Epithelial cell of proximal tubule (primary cell): ENCODE results near the gene OR9A2. TPM values are rescaled to one million over a fixed set of nuclear protein-coding genes. Genes with fewer than 3 reads are reported as not detected.

Source experiments
- DNase-seq: peaks from one replicate; pipeline ENCODE4 v3.0.0-alpha.2; 2011; ENCODE audit warnings: low read depth
- H3K4me3 ChIP-seq: 2 replicates; pipeline ENCODE4 v1.5.1; 2011; ENCODE audit warnings: low read depth, mild to moderate bottlenecking, low read length
- CTCF ChIP-seq: conservative IDR thresholded peaks from 2 replicates; pipeline ENCODE4 v1.5.1; 2012; ENCODE audit warnings: low read depth, mild to moderate bottlenecking, low read length
- total RNA-seq: library from RNA; depleted of rRNA; stranded (reverse); fragments of >200 nt; gene quantifications from 2 replicates; pipeline ENCODE4 v1.2.3, GENCODE V29; 2015

Gene OR9A2
- total RNA-seq, 1 donor from 2014 or later = 0.17 TPM

- DNase-seq = no peak
- TF ChIP-seq CTCF = no peak
- no peak overlapping the region for H3K4me3 ChIP-seq
Observed at GRCh38 chr7:143025371-143025770, 1.6 kb downstream of the OR9A2 start.

GRCh38 chr7:143023047-143023446 is 3.9 kb downstream of the OR9A2 start:
- TF ChIP-seq CTCF = no peak
- DNase-seq = no peak
- H3K4me3 ChIP-seq = no peak overlapping the region

- TF ChIP-seq CTCF = no peak
- DNase-seq = no peak
Observed at GRCh38 chr7:143018931-143019330, 8.0 kb downstream of the OR9A2 start.

GRCh38 chr7:143016996-143017395 is 9.9 kb downstream of the OR9A2 start:
- no peak overlapping the region for H3K4me3 ChIP-seq
- DNase-seq = no peak
- TF ChIP-seq CTCF = no peak

More at GRCh38 chr7:143018931-143019330, 8.0 kb downstream of the OR9A2 start:
- H3K4me3 ChIP-seq = no peak overlapping the region

- TF ChIP-seq CTCF = no peak
- DNase-seq = no peak
- H3K4me3 ChIP-seq = no peak overlapping the region
Observed at GRCh38 chr7:143015926-143016490, 10.9 kb downstream of the OR9A2 start.

GRCh38 chr7:143015084-143015483 is 11.8 kb downstream of the OR9A2 start:
- TF ChIP-seq CTCF = no peak
- H3K4me3 ChIP-seq = no peak overlapping the region
- DNase-seq = no peak

GRCh38 chr7:143013893-143014292 is 13.0 kb downstream of the OR9A2 start:
- TF ChIP-seq CTCF = no peak
- no peak overlapping the region for H3K4me3 ChIP-seq
- DNase-seq = no peak
